GM18907 (cell line): Measurements from ENCODE around the gene ILK.

Experiments
- ATAC-seq: cut with Tn5 transposase; IDR thresholded peaks from one replicate; pipeline ENCODE4 v1.9.1; 2021; ENCODE audit warnings: mild to moderate bottlenecking, moderate library complexity; ENCODE audit not compliant: unreplicated experiment

Gene ILK

GRCh38 chr11:6633422-6634408 lies 30.1 kb downstream of the ILK start:
- ATAC-seq: no peak

DNA sequence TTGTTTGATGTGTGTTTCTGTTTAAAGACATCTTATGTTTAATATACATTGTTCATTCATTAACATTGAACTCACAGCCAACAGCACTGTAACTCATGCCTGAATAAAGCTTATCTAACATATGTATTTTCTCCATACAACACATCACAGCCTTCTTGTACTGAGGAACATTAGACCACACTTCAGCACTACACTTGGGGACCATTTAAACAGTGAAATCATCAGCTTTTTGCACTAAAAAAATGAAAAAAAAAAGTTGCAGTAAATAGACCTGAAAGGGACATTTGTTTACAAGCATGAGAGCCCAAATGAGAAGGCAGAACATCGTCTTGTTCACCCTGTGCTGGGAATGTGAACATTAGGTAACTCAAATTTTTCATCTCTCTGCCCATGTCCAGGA lies 31.0 kb downstream of the ILK start:
- ATAC-seq: no peak

DNA sequence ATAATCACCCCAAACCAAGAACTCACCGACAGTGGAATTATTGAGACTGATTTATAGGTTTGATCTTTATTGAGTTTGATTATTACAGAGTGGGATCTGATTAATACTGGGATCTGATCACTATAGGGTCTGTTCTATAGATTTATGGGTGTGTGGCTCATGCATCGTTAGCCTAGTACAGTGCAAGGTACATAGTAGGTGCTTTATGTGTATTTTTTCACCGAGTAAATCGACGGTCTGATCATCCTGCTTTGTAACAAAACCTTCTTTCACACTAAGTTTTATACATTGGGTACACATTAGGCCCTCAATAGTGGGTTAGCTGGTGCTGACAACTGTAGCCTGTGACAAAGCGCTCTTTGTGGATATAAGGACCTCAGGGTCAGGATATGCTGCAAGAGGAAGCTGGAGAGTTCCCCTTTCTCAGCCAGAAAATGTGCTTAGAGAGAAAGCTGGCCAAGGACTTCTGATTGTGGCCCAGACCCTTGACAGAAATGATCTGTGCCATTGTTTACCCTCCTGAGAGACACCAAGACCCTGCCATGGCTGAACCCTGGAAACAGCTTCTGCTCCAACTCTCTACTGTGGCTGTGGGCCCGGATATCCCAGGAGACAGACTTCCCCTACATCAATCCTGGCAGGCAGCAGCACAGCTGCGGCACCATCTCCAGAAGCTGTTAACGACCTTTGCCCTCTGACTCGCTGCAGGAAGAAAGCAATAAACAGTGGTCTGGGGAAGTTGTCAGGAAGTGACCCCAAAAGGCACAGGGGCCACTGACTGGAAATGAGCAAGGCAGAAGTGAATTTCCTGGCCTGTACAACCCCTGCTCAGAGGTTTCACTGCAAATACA lies 31.7 kb downstream of the ILK start:
- no peak for ATAC-seq

GRCh38 chr11:6636480-6636879 lies 32.9 kb downstream of the ILK start:
- no peak for ATAC-seq

- ATAC-seq: no peak
These were observed 34.3 kb downstream of the ILK start for GRCh38 chr11:6637871-6638270.

DNA sequence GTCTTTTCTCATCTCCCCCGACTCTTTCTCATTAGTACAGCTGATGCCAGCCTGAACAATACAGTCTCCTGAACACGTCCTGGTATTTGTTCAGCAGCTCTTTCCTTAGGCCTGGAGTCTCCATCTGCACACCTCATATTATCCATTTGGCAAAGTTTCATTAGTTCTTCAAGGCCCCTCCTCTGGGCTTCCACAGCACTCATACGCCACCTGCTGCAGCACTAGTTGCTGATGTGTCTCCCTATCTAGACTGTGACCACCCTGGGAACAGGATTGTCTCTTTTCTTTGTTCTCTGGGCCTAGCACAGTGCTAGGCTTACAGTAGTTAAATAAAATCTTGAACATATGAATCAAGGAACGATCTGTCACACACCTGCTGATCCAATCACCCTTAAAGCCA lies 34.9 kb downstream of the ILK start:
- ATAC-seq: no peak

- ATAC-seq: no peak
These were observed 36.7 kb downstream of the ILK start for GRCh38 chr11:6640036-6640984.

DNA sequence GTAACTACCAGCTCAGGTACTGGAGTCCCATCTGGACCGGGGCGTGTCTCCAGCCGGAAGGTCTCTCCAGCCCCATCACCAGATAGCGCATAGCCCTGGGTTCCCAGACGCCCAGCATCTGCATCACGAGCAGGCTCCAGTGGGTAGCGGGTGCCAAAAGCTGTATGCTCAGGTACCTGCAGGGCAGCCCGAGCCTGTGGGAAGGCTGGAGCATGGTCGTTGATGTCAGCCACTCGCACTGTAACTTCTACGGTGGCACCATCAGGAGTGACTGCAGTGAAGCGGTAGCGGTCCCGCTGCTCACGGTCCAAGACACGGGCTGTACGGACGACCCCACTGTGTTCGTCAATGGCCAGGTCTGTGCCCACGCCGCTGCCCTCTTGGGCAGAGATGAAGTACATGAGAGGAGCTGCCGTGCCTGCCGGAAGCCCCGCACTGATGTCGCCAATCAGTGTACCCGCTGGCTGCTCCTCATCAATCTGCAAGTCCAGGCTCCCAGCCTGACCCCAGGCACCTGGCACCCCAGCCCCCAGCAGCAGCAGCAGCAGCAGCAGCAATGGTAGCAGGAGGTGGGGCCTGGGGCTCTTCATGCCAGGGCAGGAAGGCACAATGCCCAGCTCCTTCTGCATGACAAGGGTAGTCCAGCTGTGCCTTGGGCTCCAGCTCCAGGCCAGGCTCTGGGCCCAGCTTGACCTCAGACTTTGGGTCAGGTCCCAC lies 37.6 kb downstream of the ILK start:
- ATAC-seq: no peak

- no peak for ATAC-seq
These were observed 39.4 kb downstream of the ILK start for GRCh38 chr11:6642957-6643356.

DNA sequence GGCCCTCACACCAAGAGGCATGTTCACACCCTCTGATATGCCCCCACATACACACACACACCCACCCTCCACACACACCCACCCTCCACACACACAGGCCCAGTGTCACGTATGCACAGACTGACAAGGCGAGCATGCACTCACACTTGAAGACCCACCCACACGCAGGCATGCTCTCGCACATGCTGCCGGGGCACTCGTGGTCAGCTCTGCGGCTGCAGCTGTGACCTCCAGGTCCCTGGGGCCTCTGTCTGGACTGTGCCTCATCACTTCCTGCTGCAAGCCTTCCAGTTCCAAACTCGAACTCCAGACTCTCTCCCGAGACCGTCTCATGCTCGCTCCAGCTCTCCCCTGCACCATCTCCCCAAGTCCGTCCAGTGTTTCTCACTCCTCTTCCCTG lies 42.5 kb downstream of the ILK start:
- ATAC-seq: peak; percentile 55

DNA sequence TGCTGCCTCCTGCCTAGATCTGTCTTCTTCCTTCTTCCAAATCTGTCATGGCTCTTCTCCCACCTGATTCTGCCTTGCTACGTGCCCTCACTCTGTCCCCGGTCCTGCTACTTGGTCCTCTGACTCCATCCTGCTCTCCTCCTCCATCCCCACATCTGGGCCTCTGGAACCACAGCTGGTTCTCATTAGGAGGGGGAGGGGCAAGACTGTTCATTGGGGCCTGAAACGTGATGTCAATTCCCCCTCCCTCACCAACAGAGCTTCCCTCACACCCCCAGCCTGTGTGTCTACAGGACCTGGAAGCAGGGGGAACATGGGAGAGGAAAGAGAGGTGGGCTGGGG lies 43.0 kb downstream of the ILK start:
- peak; percentile 2 for ATAC-seq

DNA sequence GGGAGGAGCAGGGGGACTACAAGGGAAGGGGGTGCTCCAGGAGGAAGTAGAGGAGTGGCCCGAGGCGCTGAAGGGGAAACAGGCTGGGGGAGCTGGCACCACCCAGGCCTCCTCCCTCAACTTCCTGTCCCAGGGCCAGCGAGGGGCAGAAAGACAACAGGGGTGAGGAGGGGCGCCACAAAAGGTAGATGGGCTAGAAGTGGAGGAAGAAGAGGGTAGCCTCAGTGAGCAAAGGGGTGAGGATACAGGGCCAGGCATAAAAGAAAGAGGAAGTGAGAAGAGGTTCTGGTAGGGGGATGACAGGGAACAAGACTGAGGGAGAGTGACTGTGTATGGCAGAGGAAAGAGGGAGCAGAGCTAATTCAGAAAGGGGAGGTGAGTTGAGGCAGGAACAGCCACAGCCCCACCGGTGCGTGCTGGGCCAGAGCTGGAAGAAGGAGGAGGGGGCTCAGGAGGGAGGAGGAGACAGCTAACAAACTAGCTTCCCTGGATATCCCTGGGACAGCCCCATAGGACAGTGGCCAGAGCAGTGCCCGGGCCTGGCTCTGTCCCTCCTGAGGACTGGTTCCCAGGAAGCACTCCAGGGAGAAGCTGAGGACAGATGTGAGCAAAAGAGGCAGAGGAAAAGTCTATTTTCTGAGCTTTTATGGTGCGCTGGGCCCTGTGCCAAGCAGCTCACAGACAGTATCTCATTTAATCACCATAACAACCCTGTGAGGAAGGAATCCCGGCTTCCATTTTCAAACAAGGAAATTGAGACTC lies 43.5 kb downstream of the ILK start:
- ATAC-seq: peak; percentile 94

DNA sequence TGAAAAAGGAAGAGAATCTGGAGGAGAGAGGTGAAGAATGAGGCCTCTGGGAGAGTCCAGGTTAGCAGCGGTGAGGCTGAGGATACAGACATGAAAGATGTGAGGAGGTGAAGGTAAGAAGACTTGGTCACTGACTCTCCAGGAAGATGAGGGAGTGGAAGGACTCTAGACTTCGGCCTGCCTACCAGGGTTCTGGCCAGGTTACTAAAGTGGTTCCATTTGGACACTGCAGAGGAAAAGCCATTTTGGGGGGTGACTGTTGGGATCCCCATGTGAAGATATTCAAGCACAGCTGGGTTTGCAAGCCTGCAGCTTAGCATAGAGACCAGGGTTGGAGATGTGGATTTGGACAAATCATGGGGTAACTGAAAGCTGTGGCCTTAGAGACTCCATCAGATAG lies 44.3 kb downstream of the ILK start:
- ATAC-seq: no peak

DNA sequence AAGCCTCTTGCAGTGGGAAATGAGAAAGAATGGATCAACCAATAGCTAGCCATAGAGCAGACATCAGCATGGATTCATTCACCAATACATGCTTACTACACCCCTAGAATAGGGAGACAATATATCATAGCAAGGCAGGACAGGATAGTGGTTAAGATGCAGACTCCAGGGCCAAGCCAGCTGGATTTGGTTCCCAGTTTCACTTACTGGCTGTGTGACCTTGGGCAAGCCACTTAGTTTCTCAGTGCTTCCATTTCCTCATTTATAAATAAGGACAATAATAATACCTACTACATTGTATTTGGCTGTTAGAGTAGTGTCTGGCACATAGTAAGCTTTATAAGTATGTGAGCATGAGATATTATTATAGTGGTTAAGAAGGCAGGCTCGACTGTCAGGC lies 44.9 kb downstream of the ILK start:
- no peak for ATAC-seq

- ATAC-seq: no peak
These were observed 46.5 kb downstream of the ILK start for GRCh38 chr11:6650104-6650503.

DNA sequence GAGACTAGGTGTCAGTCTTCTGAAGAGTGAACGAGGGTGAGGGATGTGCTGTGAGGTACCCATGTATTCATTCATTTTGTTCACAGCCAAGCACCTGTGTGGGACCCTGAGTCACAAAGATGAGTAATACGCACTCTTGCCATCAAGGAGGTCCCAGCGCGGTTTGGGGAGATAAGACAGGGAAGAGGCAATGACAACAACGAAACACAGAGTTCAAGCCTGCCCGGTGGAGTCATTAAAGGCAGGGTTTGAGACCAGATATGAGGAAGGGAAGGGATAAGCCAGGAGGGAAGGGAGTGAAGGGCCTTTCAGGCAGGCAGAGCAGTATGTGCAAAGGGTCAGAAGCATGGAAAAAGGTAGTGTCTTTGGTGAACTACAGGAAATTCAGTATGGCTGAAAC lies 47.4 kb downstream of the ILK start:
- ATAC-seq: no peak

- no peak for ATAC-seq
These were observed 48.6 kb downstream of the ILK start for GRCh38 chr11:6652182-6652581.

DNA sequence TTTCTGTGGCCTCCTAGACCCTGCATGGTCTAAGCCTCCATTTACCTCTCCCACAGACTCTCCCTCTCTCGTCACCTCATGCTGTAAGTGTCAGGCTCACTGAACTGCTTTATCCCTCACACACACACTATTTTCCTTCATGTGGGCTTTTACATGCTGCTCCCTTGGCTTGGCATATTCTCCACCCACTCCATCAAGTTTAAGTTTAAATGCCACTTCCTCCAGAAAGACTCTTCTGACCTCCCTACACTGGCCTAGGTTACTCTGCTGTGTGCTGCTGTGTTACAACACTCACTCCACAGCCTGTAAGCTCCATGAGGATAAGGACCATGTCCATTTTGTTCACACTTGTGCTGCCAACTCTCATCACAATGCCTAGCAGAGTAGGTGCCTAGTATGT lies 49.5 kb downstream of the ILK start:
- ATAC-seq: no peak

DNA sequence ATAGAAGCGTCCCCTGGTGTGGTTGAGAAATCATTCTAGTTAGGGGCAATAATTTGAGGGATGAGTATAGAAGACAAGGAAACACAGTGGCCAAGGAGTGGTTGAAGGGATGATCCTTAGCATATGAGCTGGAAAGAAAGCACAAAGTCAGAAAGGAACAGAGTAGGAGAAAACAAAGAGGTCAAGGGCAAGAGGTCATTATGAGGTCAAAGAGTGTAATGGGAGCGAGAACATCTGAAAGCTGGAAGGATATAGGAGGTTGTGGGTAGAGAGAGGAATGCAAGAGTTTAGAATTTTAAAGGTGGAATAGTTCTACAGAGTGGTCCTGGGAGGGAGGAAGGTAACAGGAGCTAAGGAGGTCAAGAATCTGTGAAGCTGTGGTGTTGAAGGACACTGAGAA lies 50.1 kb downstream of the ILK start:
- no peak for ATAC-seq
